SK-N-SH (cell line): ENCODE data around the gene CUX1. TPM values are rescaled to one million over a fixed set of nuclear protein-coding genes. Genes with fewer than 3 reads are reported as not detected.
"Not testable (repeated sequence)": the region's sequence is repeated elsewhere in the genome, so short reads cannot be mapped to it uniquely, and the experiment has no call there.

Source experiments
- CTCF ChIA-PET: fragments of 300-600, 350-600 bp; formaldehyde crosslinking; extraction: SDS; loops from one replicate; lab custom pipeline; 2021; lab: Yijun Ruan, JAX
- POLR2A ChIA-PET: fragments of 350-600 bp; sonication (Branson Sonifier 250); formaldehyde crosslinking; extraction: SDS; loops from one replicate; lab custom pipeline; 2020; ENCODE audit warnings: antibody characterized with exemption, inconsistent platforms; lab: Yijun Ruan, JAX
- DNase-seq: peaks from one replicate; pipeline ENCODE4 v3.0.0; 2012
- H2AFZ ChIP-seq: fragments of 200-600 bp; sonication (generic); 2 replicates; pipeline ENCODE4 v1.8.1; 2016; ENCODE audit warnings: antibody characterized with exemption, mild to moderate bottlenecking, low read depth
- H3F3A ChIP-seq: fragments of 200-600 bp; sonication (generic); replicated peaks from 2 replicates; pipeline ENCODE3; 2016; ENCODE audit warnings: antibody characterized with exemption, mild to moderate bottlenecking; ENCODE audit not compliant: insufficient read depth
- H3K27ac ChIP-seq, 2 experiments: fragments of 200-500 bp in 1 of 2; fragments of 200-600 bp in 1 of 2; sonication (Bioruptor generic) in 1 of 2; sonication (generic), shearing (Covaris generic) in 1 of 2; 2 replicates each; pipeline versions ENCODE4 v1.5.1 to v1.6.1; 2014 to 2016; ENCODE audit warnings: low read depth in 2 of 2, inconsistent platforms in 1 of 2, low read length in 1 of 2, mild to moderate bottlenecking in 1 of 2, mixed read lengths in 1 of 2
- H3K27me3 ChIP-seq: fragments of 200-600 bp; sonication (generic), shearing (Covaris generic); 2 replicates; pipeline ENCODE4 v1.6.1; 2016; ENCODE audit warnings: mixed run types; ENCODE audit not compliant: insufficient read depth
- H3K36me3 ChIP-seq, 2 experiments: fragments of 200-500 bp in 1 of 2; fragments of 200-600 bp in 1 of 2; sonication (Bioruptor generic) in 1 of 2; sonication (generic) in 1 of 2; replicated peaks in 1 of 2; 2 replicates each; pipeline versions ENCODE3 to v1.5.1; 2014 to 2016; ENCODE audit warnings: low read length in 1 of 2, mild to moderate bottlenecking in 1 of 2; ENCODE audit not compliant: insufficient read depth in 2 of 2, control insufficient read depth in 1 of 2
- H3K4me1 ChIP-seq, 2 experiments: fragments of 200-500 bp in 1 of 2; fragments of 200-600 bp in 1 of 2; sonication (Bioruptor generic) in 1 of 2; sonication (generic), shearing (Covaris generic) in 1 of 2; 2 replicates each; pipeline versions ENCODE4 v1.5.1 to v1.6.1; 2014 to 2016; ENCODE audit warnings: low read depth in 1 of 2, low read length in 1 of 2, mixed run types in 1 of 2; ENCODE audit not compliant: insufficient read depth in 2 of 2, control insufficient read depth in 1 of 2
- H3K4me2 ChIP-seq: fragments of 200-600 bp; sonication (generic), shearing (Covaris generic); 2 replicates; pipeline ENCODE4 v1.6.1; 2017; ENCODE audit warnings: mixed run types
- H3K4me3 ChIP-seq, 2 experiments: fragments of 200-500 bp in 1 of 2; fragments of 200-600 bp in 1 of 2; sonication (Bioruptor generic) in 1 of 2; sonication (generic), shearing (Covaris generic) in 1 of 2; 2 replicates each; pipeline versions ENCODE4 v1.5.1 to v1.8.1; 2014 to 2016; ENCODE audit warnings: low read depth in 2 of 2, inconsistent platforms in 1 of 2, low read length in 1 of 2, mild to moderate bottlenecking in 1 of 2, mixed read lengths in 1 of 2, moderate library complexity in 1 of 2
- H3K79me2 ChIP-seq: fragments of 200-600 bp; sonication (generic); 2 replicates; pipeline ENCODE4 v1.8.1; 2017; ENCODE audit warnings: mild to moderate bottlenecking; ENCODE audit not compliant: insufficient read depth
- H3K9ac ChIP-seq: fragments of 200-600 bp; sonication (generic); 2 replicates; pipeline ENCODE4 v1.6.1; 2017; ENCODE audit warnings: mixed run types
- H3K9me2 ChIP-seq: fragments of 200-600 bp; sonication (generic); 2 replicates; pipeline ENCODE4 v1.6.1; 2017; ENCODE audit warnings: mixed run types
- H3K9me3 ChIP-seq: fragments of 200-600 bp; sonication (generic); 2 replicates; pipeline ENCODE4 v1.6.1; 2017; ENCODE audit warnings: mixed run types, mild to moderate bottlenecking, moderate library complexity
- H4K20me1 ChIP-seq: fragments of 200-600 bp; sonication (generic); 2 replicates; pipeline ENCODE4 v1.6.1; 2017; ENCODE audit warnings: mild to moderate bottlenecking, mixed run types; ENCODE audit not compliant: insufficient read depth
- ELF1 ChIP-seq: IDR thresholded peaks from 2 replicates; pipeline ENCODE4 v1.4.0; 2012
- FOSL2 ChIP-seq: IDR thresholded peaks from 2 replicates; pipeline ENCODE4 v1.4.0; 2012; ENCODE audit warnings: low read depth, mild to moderate bottlenecking, moderate library complexity, borderline replicate concordance
- GATA2 ChIP-seq: sonication (generic); formaldehyde crosslinking; IDR thresholded peaks from 2 replicates; pipeline ENCODE4 v1.5.0; 2020; ENCODE audit warnings: mild to moderate bottlenecking, missing genetic modification reagents
- IRF3 ChIP-seq: fragments of 150-350 bp; IDR thresholded peaks from 2 replicates; pipeline ENCODE4 v1.6.1; 2016; ENCODE audit warnings: mild to moderate bottlenecking, low read depth, low read length
- MAX ChIP-seq: IDR thresholded peaks from 2 replicates; pipeline ENCODE4 v1.4.0; 2012; ENCODE audit warnings: low read depth
- MEF2A ChIP-seq: IDR thresholded peaks from 2 replicates; pipeline ENCODE4 v1.4.0; 2012; ENCODE audit warnings: low read depth, borderline replicate concordance
- MXI1 ChIP-seq: IDR thresholded peaks from 2 replicates; pipeline ENCODE4 v1.6.1; 2012; ENCODE audit warnings: mild to moderate bottlenecking, low read depth, low read length, improper control_type of control experiment
- RFX5 ChIP-seq: IDR thresholded peaks from 2 replicates; pipeline ENCODE4 v1.6.1; 2012; ENCODE audit warnings: mild to moderate bottlenecking, improper control_type of control experiment, low read length
- USF1 ChIP-seq: IDR thresholded peaks from 2 replicates; pipeline ENCODE4 v1.4.0; 2012; ENCODE audit warnings: low read depth, borderline replicate concordance
- USF2 ChIP-seq: fragments of 150-350 bp; IDR thresholded peaks from 2 replicates; pipeline ENCODE4 v1.6.1; 2017; ENCODE audit warnings: antibody characterized with exemption, low read length, low read depth, borderline replicate concordance
- YY1 ChIP-seq: IDR thresholded peaks from 2 replicates; pipeline ENCODE4 v1.4.0; 2012; ENCODE audit warnings: low read depth, mild to moderate bottlenecking
- WGBS: methylation state at CpG from one replicate; pipeline ENCODE4 v1.1.6; 2017; ENCODE audit warnings: low lambda C conversion rate; 5-methylcytosine and 5-hydroxymethylcytosine counted together
- polyA plus RNA-seq, 3 experiments: library from polyadenylated mRNA; depleted of rRNA; stranded (reverse); fragments of >200 nt; gene quantifications; 2 replicates each; pipeline ENCODE4 v1.2.3, GENCODE V29; 2012

Gene CUX1
- polyA plus RNA-seq, 1 of the 3 experiments (the other 2 are of a cell fraction) = 68.6 TPM

DNA sequence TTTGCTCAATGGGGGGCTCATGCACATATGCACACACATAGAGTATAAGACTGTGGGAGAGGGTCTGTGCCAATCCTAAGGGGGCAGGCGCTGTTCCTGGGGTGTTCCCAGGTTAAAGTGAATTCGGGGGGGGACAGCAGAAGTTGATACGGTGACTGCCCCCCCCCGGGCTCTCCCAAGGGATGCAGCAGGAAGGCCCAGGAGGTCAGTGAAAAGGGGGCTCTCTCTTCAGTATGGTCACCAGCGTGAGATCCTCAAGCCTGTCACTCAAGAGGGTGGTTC, 506.4 kb downstream of the CUX1 start:
- Histone ChIP-seq H3K27ac (no peak overlapping the region), H3K9ac (no peak overlapping the region), H3K36me3 (no peaks in the 10 kb centered on the region), H3K79me2 (no peaks in the 10 kb centered on the region), H3K9me2 (no peaks in the 10 kb centered on the region), H4K20me1 (no peaks in the 10 kb centered on the region), H3F3A (peaks cover 3% of the 10 kb centered on the region), H2AFZ (no peak overlapping the region), H3K27me3 (no peaks in the 10 kb centered on the region; the same call in 1 of the 2 replicates), H3K4me2 (no peak overlapping the region), H3K4me1 (peaks cover 0 to 2% of the 10 kb centered on the region in 2 experiments; a peak in 1 of 4 replicates), H3K4me3 (no peak overlapping the region), H3K9me3 (no peaks in the 10 kb centered on the region)
- WGBS = 70% methylated on average over 5 of the region's 5 CpGs
- DNase-seq = no peak
- ChIA-PET CTCF (no interaction called here), POLR2A (no interaction called here)
- TF ChIP-seq MXI1 (no peak), USF1 (no peak), MEF2A (no peak), RFX5 (no peak), FOSL2 (no peak), MAX (no peak), USF2 (no peak), YY1 (no peak), IRF3 (no peak), GATA2 (CRISPR knock-in tag) (no peak), ELF1 (no peak)

DNA sequence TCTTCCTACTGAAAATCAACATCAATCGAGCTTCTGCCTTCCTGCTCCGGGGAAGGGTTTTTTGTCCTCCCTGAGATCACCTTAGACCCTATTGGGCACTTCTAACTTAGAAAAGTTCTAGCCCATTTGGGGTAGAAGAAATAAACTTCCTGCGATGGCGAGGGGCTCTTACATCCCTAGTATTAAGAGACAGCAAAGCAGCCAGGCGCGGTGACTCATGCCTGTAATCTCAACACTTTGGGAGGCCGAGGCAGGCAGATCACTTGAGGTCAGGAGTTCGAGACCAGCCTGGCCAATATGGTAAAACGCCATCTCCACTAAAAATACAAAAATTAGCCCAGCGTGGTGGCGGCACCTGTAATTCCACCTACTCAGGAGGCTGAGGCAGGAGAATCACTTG, 507.7 kb downstream of the CUX1 start:
- H3K79me2 ChIP-seq, H3K4me1 ChIP-seq, H3K9me3 ChIP-seq, H2AFZ ChIP-seq, H3K9ac ChIP-seq, DNase-seq, CTCF ChIA-PET, H3K9me2 ChIP-seq, POLR2A ChIA-PET, H3K36me3 ChIP-seq, H4K20me1 ChIP-seq, H3F3A ChIP-seq, H3K4me2 ChIP-seq, H3K27ac ChIP-seq, H3K4me3 ChIP-seq, H3K27me3 ChIP-seq: not testable (repeated sequence)
- 90% methylated on average over 11 of the region's 11 CpGs for WGBS
